ENCODE data around the gene FAF1. TPM values are rescaled to one million over a fixed set of nuclear protein-coding genes. Genes with fewer than 3 reads are reported as not detected.

The FAF1 gene
- total RNA-seq, 1 experiment from 2014 or later, result 73.2 TPM

- ATAC-seq (no peak), DNase-seq (ENCODE audit: low read depth, low spot score) (no peak)
- no peak within 1 kb of the TSS for H3K27ac ChIP-seq (ENCODE audit: low read depth, low read length)
- no peak within 1 kb of the TSS for H3K4me2 ChIP-seq (ENCODE audit: low read length)
- no peak for TF ChIP-seq SRF (IDR thresholded peaks at IDR 0.05; ENCODE audit: low read depth)
- TF ChIP-seq, protein P1, sequence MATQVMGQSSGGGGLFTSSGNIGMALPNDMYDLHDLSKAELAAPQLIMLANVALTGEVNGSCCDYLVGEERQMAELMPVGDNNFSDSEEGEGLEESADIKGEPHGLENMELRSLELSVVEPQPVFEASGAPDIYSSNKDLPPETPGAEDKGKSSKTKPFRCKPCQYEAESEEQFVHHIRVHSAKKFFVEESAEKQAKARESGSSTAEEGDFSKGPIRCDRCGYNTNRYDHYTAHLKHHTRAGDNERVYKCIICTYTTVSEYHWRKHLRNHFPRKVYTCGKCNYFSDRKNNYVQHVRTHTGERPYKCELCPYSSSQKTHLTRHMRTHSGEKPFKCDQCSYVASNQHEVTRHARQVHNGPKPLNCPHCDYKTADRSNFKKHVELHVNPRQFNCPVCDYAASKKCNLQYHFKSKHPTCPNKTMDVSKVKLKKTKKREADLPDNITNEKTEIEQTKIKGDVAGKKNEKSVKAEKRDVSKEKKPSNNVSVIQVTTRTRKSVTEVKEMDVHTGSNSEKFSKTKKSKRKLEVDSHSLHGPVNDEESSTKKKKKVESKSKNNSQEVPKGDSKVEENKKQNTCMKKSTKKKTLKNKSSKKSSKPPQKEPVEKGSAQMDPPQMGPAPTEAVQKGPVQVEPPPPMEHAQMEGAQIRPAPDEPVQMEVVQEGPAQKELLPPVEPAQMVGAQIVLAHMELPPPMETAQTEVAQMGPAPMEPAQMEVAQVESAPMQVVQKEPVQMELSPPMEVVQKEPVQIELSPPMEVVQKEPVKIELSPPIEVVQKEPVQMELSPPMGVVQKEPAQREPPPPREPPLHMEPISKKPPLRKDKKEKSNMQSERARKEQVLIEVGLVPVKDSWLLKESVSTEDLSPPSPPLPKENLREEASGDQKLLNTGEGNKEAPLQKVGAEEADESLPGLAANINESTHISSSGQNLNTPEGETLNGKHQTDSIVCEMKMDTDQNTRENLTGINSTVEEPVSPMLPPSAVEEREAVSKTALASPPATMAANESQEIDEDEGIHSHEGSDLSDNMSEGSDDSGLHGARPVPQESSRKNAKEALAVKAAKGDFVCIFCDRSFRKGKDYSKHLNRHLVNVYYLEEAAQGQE (IDR thresholded peaks at IDR 0.05; ENCODE audit: low read depth), result no peak
- no peak for TF ChIP-seq POLR2A (IDR thresholded peaks at IDR 0.05; ENCODE audit: borderline replicate concordance, extremely low read depth, insufficient read depth, insufficient read length)
- no peak for TF ChIP-seq JUND (IDR thresholded peaks at IDR 0.05)
- TF ChIP-seq, protein P2, sequence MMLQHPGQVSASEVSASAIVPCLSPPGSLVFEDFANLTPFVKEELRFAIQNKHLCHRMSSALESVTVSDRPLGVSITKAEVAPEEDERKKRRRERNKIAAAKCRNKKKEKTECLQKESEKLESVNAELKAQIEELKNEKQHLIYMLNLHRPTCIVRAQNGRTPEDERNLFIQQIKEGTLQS (IDR thresholded peaks at IDR 0.05), result no peak
- TF ChIP-seq MAX (IDR thresholded peaks at IDR 0.05), result no peak
- no peak for TF ChIP-seq CBX3 (IDR thresholded peaks at IDR 0.05; ENCODE audit: low read depth)
- no peak for TF ChIP-seq TCF7L2 (IDR thresholded peaks at IDR 0.05; ENCODE audit: borderline replicate concordance, extremely low read depth, insufficient read depth, insufficient read length)
- TF ChIP-seq EGR1 (IDR thresholded peaks at IDR 0.05; ENCODE audit: low read depth), result no peak
- no peak for TF ChIP-seq ELF1 (IDR thresholded peaks at IDR 0.05; ENCODE audit: borderline replicate concordance, low read depth)
- TF ChIP-seq RAD21 (IDR thresholded peaks at IDR 0.05; ENCODE audit: low read depth), result no peak
- no peak for TF ChIP-seq CEBPB (IDR thresholded peaks at IDR 0.05; ENCODE audit: low read depth)
- TF ChIP-seq POLR2AphosphoS5 (IDR thresholded peaks at IDR 0.05; ENCODE audit: low read depth, low read length), result no peak
- TF ChIP-seq EZH2 (IDR thresholded peaks at IDR 0.05), result no peak
- TF ChIP-seq YY1 (IDR thresholded peaks at IDR 0.05; ENCODE audit: extremely low read depth, insufficient replicate concordance, low read depth, low read length), result no peak
- no peak for TF ChIP-seq SIN3A (IDR thresholded peaks at IDR 0.05; ENCODE audit: low read depth)
- TF ChIP-seq EZH2phosphoT487 (IDR thresholded peaks at IDR 0.05; ENCODE audit: borderline replicate concordance), result no peak
- no peak for TF ChIP-seq SP1 (IDR thresholded peaks at IDR 0.05; ENCODE audit: low read depth)
- TF ChIP-seq ZFX (IDR thresholded peaks at IDR 0.05), result no peak
- no peak for TF ChIP-seq FOSL1 (IDR thresholded peaks at IDR 0.05; ENCODE audit: low read depth)
- no TSS peak for BruUV-seq (replicated peaks)
- POLR2A ChIA-PET, result no interaction called here
- no peaks in the 10 kb centered on the region for H3K36me3 ChIP-seq (ENCODE audit: control insufficient read depth in 1 of 2, insufficient read depth in 2 of 2, low read length in 2 of 2)
- H2AFZ ChIP-seq (ENCODE audit: low read depth, low read length, poor library complexity, severe bottlenecking), result no peak within 1 kb of the TSS
- H3K4me3 ChIP-seq (replicated peaks in 1 of 2; ENCODE audit: low read depth in 1 of 2, low read length in 2 of 2), result no peak within 1 kb of the TSS
- RAD21 ChIA-PET (ENCODE audit: low non-redundant PET in 1 of 2, low total read pairs in 2 of 2, uncharacterized antibody in 2 of 2, unreplicated experiment in 2 of 2), result no interaction called here
- no peaks in the 10 kb centered on the region for H4K20me1 ChIP-seq (ENCODE audit: insufficient read depth)
- no peaks in the 10 kb centered on the region for H3K79me2 ChIP-seq (ENCODE audit: insufficient read depth, low read length)
- no peaks in the 10 kb centered on the region for H3K9me3 ChIP-seq (ENCODE audit: control insufficient read depth in 1 of 2, insufficient read depth in 1 of 2, low read depth in 1 of 2, low read length in 2 of 2)
- H3K27me3 ChIP-seq (ENCODE audit: insufficient read depth, low read length), result no peaks in the 10 kb centered on the region
- H3K4me1 ChIP-seq (ENCODE audit: control insufficient read depth in 1 of 2, insufficient read depth in 2 of 2, low read length in 2 of 2), result no peaks in the 10 kb centered on the region
- intact Hi-C loops (cut with micrococcal nuclease), result no loop called here
- no peak within 1 kb of the TSS for H3K9ac ChIP-seq (ENCODE audit: low read length)
- H3K9me2 ChIP-seq (ENCODE audit: insufficient read depth), result no peaks in the 10 kb centered on the region
- CTCF ChIA-PET, result no interaction called here
Measured at GRCh38 chr1:50422946-50423669, 537.0 kb downstream of the FAF1 start, which contains the start of gene DMRTA2. DMRTA2 (minus strand) TSS chr1:50423443; CDS start chr1:50421536, 1,907 bp downstream.
